GM21825 (cell line): Measurements from ENCODE around the gene SCN8A.
"Not testable (repeated sequence)": the region's sequence is repeated elsewhere in the genome, so short reads cannot be mapped to it uniquely, and the experiment has no call there.

Source experiments
- ATAC-seq: cut with Tn5 transposase; IDR thresholded peaks from one replicate; pipeline ENCODE4 v1.9.1; 2021; ENCODE audit warnings: mild to moderate bottlenecking, moderate library complexity; ENCODE audit not compliant: unreplicated experiment

The SCN8A gene

DNA sequence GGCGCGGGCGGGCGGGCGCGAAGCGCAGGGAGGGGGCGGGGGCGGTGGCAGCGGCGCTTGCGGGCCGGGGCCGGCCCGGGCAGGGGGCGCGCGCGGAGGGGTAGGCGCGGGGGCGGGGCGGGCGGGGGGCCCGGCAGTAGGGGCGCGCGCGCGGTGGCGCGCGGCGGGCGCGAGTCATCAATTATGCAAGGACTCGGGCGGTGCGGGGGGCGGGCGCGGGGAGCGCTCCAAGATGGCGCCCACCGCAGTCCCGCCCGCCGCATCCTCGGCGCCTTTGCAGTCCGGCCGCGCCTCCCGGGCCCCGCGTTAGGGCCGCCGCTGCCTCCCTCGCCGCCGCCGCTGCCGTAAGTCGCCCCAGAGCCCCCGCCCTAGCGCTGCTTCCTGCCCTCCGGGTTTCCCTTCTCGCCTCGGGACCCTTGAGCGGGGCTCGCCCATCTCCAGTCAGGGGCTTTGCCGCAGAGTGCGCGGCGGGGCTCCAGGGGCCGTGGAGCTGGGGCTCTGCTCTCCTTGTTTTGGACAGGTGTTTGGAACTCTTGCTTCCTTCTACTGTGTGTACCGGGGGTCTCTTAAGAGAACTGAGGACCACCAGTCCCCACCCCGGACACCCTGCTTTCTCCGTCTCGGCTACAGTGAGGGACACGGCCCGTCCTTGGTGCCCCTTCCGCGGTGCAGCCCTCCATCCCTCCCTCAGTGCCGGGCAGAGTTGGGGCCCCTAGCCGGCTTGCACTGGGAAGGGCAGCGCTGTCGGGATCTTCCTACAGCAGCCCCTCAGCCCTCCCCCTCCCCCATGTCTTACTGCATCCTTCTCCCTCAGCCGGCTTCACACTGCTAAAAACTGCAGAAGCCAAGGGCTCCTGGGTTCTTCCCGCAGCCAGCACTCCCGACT is at the start of gene SCN8A:
Gene SCN8A, plus strand, starts transcription at position 218 of the 886 bp plus-strand sequence. CDS start 71,585 bp downstream, outside the sequence.
- no peak for ATAC-seq

DNA sequence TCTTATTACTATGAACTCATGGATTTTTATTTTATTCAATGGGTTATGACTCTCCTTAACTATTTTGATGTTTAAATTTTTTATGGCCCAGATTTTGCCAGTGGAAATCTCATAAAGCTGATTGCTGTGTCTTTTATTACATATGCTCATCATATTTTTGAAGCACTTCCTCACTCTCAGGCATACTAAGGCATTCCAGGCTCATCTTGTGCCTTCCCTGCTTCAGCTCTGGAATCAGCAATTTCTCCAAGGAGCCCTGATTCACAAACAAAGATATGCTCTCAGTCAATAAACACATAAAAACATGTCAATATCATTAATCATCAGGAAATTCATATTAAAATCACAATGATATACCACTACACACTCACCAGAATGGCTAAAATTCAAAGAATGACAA is 44.9 kb upstream of the SCN8A start:
- no peak for ATAC-seq

DNA sequence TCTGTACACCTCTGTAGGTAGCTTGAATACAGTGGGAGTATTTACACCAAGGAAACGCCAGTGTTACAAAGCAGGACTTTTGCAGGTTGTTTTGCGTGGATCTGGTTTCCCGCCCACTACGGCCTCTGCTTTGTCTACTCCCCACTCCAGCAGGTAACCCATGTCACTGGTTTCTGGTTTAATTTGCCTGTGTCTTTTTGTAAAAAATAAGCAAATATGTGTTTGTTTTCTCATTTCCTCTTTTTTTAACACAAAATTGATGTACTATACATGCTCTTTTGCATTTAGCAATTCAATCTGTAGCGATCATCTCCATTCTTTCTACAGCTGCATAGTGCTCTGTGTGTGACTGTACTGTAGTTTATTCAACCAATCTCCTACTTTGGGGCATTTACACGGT is 43.4 kb upstream of the SCN8A start:
- no peak for ATAC-seq

DNA sequence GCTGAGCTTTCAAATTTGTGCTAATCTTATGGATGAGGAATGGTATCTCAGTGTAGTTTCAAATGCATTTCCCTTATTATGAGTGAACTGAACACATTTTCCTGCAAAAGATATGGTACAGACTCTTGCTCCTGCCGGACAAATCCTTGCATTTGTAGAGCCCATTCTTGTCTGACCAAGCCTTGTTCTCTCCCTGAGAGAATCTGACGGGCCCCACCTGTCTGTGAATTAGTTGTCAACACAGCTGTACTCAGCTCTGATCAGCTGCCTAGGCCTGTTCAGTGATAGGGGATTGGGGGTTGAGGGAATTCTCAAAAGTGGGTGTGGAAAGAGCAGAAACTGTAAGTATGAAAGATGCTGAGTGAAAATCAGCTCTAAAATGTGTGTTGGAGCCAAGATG is 42.8 kb upstream of the SCN8A start:
- no peak for ATAC-seq

DNA sequence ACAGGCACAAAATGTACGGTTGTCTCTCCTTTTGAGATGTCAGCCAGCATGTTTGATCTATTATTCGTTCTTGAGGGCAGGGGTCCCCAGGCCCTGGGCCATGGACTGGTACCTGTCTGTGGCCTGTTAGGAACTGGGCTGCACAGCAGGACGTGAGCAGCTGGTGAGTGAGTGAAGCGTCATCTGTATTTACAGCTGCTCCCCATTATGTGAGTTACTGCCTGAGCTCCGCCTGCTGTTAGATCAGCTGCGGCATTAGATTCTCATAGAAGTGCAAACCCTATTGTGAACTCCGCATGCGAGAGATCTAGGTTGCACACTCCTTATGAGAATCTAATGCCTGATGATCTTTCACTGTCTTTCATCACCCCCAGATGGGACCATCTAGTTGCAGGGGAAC is 41.4 kb upstream of the SCN8A start:
- ATAC-seq = no peak

DNA sequence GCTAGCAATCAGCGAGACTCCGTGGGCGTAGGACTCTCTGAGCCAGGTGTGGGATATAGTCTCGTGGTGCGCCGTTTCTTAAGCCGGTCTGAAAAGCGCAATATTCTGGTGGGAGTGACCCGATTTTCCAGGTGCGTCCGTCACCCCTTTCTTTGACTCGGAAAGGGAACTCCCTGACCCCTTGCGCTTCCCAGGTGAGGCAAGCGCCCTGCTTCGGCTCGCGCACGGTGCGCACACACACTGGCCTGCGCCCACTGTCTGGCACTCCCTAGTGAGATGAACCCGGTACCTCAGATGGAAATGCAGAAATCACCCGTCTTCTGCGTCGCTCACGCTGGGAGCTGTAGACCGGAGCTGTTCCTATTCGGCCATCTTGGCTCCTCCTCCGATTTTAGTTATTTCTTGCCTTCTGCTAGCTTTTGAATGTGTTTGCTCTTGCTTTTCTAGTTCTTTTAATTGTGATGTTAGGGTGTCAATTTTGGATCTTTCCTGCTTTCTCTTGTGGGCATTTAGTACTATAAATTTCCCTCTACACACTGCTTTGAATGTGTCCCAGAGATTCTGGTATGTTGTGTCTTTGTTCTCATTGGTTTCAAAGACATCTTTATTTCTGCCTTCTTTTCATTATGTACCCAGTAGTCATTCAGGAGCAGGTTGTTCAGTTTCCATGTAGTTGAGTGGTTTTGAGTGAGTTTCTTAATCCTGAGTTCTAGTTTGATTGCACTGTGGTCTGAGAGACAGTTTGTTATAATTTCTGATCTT is 22.6 kb upstream of the SCN8A start:
- ATAC-seq = not testable (repeated sequence)

DNA sequence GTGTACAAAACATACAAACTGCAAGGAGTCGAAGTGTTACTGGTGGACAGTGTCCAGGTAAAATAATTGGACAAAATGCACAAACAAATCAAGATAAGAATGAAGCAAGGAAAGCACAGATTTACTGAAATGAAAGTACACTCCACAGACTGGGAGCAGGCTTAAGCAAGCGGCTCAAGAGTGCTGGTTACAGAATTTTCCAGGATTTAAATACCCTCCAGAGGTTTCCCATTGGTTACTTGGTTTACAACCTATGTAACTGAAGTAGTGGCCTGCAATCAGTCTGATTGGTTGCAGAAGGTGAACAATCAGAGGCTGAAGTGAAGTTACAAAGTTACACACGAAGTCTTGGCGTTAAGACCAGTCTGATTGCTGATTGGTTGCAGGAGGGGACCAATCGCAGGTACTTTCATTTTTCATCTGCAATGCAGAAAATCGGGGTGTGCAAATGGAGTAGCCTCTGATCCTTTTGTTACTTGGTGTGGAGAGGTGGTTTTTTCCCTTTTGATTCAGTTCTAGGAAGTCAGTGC is 11.6 kb upstream of the SCN8A start:
- ATAC-seq = no peak

DNA sequence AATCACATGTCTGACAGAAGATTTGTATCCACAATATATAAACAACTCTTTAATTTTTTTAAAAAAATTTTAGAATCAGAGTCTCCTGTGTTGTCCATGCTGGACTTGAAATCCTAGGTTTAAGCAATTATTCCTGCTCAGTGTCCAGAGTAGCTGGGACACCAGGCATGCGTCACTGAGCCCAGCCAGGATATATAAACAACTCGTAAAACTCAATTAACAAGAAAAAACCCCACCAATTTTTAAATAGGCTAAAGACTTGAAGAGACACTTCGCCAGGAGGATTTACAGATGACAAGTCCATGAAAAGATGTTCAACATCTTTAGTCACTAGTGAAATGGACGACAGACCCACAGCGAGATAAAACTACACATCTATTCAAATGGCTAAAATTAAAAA is 2.0 kb upstream of the SCN8A start:
- no peak for ATAC-seq

DNA sequence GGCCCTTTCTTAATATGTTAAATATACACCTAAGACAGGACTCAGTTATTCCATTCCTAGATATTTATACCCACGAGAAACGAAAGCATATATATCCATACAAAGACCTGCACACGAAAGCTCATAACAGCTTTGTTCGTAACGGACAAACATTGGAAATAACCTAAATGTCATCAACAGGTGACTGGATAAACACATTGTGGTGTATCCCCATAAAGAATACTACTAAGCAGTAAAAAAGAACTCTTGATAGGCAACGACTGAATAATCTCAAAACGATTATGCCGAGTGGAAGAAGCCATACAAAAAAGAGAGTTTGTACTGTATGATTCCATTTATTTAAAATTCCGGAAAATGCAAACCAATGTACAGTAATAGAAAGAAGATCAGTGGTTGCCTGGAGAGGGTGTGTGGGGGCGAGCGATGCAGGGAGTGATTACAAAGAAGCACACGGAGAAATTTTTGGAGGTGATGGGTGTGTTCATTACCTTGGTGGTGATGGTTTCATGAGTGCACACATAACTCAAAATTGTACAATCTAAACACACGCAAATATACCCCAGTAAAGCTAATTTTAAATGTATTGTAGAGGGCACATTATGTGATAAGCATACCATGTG is 1.4 kb upstream of the SCN8A start:
- no peak for ATAC-seq

DNA sequence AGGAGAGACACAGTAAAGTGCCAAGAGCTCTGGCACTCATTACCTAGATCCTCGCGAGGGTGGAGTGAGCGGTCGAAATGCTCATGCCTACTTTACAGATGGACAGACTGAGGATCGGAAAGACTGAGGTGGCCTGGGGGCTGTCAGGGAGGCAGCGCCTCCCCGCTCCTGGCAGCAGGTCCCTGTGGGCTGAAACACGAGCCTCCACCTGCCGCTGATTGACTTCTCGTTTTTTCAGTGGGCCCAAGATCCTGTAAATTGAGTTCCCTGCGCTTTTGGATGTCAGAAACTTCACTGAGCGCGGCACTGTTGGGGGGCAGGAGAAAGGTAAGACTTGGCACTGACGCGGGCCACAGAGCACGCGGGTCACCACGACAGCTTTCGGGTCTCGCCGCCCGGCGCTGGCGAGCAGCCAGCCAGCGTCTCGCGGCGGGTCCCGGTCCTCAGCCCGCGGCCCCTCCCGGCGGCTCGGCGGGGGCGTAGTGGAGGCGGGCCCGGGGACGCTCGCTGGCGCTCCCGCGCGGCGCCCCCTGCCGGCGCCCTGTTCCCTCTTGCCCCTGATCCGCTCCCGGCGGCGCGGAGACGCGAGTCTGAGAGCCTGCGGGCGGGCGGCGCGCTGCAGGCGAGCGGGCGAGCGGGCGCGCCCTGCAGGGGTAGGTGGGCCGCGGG is 552 bp upstream of the SCN8A start:
- ATAC-seq = peak; percentile 68

DNA sequence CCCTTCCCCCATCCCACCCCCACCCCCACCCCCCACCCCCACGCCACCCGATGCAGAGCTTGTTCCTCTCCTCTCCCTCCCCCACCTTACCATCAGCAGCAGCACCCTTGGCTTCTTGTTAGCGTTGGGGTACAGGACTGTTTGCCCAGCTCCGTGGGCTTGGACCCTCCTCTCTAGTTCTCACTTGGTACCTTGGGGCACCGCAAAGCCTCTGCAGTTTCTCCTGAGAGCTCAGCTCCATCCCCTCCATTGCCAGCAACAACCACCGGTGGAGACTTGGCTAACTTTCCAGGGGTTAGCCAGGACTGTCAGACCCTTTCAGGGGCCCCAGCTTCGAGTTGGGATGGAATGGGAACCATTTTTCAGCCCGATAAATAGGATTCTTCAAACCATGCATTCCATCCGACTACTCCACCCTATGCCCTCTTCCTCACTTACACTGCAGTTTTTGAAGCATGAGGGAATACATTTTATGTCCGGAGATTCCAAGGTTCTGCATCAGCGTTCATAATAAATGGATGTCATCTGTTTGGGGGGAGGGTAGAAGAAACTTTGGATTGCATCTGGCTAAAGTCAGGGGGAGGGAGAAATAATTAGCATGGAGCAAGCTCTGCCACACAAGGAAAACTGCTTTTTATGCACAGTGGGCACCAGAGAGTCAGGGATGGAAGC is 1.1 kb downstream of the SCN8A start:
- no peak for ATAC-seq

DNA sequence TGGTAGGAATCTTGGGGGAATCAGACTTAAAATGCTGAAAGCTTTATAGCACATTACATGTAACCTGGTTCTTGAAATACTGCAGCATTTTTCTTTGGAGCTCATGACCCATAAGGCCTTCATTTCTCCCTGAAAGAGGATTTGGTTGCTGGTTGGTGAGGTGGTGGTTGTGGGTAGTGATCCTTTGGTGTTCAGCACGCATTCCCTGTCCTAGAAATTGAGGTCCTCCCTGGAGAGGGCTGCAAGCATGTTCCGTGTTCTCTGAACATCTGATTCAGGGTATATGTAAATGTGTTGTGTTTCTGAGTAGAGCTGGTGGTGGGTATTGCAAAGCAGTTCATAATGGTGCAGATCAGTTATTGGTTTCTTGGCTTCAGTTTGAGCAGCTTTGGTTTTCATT is 2.0 kb downstream of the SCN8A start:
- no peak for ATAC-seq

DNA sequence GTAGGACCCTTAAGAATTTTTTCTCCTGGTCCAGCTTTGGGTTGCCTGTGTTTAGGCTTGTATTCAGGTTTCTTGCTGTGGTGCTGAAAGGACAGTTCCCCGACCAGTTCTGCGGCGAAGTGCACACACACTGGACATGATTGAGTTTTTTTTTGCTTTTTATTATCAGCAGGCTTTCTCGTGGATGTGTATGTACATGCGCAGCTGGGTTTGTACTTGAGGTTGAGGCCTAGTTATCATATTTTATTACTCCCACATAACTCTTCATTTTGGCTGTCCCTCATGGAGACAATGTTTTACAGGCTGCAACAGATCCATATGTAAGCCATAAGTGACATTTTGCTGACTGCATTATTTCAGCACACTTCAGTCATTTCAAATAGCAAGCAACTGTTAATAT is 2.5 kb downstream of the SCN8A start:
- no peak for ATAC-seq

DNA sequence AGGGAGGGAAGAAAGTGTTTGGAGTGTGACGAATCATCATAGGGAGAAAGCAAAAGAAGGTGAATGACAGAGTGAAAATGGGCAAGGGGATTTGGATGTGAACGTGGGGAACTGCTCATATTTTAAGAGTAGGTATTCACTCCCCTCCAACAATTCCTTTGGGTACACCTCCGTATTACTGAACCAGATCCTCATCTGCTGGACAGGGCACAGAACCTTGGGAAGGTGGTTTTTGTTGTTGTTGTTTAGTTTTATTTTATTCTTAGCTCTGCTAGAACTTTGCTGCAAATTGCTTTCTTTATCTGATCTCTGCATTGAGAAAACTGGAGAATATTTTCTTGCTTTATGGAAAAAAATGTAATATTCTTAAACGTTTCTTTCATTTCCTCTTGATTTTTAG is 7.1 kb downstream of the SCN8A start:
- ATAC-seq = no peak

DNA sequence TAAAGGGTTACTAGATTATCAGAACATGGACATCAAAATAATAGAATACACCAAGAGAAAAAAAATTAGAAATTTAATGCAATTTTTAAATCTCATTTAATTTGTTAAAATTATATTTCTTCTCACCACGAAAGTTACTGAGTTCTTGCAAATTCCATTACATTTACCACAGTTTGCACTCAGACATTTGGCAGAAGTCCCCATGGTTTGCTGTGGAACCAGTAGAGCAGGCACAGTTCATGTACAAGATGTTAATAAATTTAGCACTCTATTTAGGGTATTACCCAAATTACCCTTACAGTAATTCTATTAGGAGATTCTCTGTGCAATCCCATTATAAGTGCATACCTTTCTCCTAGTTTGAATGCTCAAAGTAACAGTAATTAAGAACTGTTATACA is 9.7 kb downstream of the SCN8A start:
- ATAC-seq = no peak

DNA sequence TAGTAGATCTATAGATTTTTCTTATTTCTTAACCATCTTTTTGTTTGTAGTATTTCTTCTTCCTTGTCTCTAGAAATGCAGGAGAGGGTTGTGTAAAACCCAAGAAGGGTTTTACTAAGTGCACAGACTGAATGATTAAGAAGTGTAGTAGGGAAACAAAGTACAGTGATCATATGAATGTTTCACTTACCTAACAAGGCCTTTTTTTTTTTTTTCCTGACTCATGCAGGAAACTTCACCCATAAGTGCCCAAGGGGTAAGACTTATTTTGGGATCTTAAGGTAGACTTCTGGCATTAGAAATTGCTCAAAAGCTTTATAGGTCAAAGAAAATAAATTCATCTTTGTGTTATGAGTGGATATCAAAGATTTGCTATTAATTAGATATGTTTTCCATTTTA is 10.2 kb downstream of the SCN8A start:
- ATAC-seq = no peak

DNA sequence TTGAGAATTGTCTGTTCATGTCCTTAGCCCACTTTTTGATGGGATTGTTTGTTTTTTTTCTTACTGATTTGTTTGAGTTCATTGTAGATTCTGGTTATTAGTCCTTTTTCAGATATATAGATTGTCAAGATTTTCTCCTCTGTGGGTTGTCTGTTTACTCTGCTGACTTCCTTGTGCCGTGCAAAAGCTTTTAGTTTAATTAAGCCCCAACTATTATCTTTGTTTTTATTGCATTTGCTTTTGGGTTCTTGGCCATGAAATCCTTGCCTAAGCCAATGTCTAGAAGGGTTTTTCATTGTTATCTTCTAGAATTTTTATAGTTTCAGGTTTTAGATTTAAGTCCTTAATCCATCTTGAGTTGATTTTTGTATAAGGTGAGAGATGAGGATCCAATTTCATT is 14.9 kb downstream of the SCN8A start:
- ATAC-seq = not testable (repeated sequence)

DNA sequence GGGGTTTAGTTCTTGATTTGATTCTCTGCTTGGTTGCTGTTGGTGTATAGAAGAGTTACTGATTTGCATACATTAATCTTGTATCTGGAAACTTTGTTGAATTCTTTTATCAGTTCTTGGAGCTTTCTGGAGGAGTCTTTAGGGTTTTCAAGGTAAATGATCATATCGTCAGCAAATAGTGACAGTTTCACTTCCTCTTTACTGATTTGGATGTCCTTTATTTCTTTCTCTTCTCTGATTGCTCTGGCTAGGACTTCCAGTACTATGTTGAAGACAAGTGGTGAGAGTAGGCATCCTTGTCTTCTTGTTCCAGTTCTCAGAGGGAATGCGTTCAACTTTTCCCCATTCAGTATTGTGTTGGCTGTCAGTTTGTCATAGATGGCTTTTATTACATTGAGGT is 16.2 kb downstream of the SCN8A start:
- not testable (repeated sequence) for ATAC-seq

DNA sequence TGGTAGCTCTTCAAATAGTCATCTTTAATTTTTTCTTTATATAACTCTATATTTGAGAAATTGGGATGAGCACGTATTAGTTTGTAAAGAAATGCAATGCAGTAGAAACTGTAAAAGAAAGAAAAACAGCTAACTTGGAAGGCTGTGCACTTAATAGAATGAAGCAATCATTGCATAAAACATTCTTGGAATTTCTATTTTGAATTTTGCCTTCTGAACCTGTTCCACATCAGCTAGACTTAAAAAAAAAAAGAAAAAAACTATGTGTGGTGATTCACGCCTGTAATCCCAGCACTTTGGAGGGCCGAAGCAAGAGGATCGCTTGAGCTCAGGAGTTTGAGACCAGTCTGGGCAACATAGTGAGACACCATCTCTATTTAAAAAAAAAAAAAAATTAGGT is 29.4 kb downstream of the SCN8A start:
- no peak for ATAC-seq

DNA sequence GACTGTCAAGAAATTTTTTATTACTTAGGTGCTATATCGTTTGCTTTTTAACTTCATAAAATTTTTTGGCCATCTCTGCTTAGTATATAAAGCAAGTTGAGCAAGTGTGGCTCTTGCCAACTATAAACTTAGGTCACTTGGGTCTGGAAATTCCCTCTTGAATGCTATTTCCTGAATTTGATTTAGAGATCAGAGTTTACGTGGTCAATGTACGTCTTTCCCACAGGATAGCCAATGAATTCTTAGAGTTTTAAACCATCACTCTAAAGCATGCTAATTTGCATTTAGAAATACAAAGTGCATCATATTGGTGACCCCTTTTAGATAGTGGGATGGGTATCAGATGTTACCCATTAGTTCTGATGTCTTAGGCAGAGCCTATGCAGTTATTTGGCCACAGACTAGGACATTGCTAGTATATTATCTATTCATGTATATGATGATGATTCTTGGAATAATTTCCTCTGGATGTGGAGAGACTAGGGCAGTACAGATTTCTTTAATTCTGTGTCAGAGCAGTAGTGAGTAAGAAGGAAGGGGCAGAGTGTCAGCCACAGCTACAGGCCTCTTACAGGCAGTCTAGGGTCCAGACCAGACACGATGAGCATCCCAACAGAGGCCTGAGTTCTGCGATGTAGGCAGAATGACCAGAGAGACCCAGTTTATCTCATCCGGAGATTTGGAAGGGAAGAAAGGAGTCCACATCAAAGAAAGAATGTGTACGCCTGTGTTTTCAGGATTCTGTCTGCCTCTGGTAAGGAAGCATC is 30.3 kb downstream of the SCN8A start:
- ATAC-seq = no peak
